ENCODE data around the gene CCNB2. TPM values are rescaled to one million over a fixed set of nuclear protein-coding genes. Genes with fewer than 3 reads are reported as not detected.
"Not testable (repeated sequence)": the region's sequence is repeated elsewhere in the genome, so short reads cannot be mapped to it uniquely, and the experiment has no call there.

The CCNB2 gene
- 307 TPM in 2 replicates for total RNA-seq (2014; rRNA removed; shearing (Covaris generic))

GRCh38 chr15:59104912-59105732, at the start of gene CCNB2:
TSS of gene CCNB2 (plus strand) at chr15:59105146. CDS start at chr15:59105269, 123 bp downstream.
- DNase-seq (ENCODE audit: low read depth) = peak; percentile 97

DNA sequence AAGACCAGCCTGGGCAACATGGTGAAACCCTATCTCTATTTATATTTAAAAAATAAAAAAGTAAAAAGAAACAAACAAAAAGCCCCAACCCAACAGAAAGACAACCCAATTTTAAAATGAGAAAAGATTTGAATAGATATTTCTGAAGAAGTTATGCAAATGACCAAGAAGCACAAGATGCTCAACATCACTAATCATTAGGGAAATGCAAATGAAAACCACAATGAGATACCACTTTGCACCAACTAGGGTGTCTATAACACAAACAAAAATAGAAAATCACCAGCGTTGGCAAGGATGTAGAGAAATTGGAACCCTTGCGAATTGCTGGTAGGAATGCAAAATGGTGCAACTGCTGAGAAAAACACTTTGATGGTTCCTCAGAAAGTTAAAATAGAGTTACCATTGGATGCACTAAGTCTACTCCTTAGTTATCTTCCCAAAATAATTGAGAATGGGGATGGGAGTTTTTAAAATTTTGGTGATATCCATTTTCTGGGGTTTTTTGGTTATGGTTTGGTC, 45.8 kb upstream of the CCNB2 start:
- DNase-seq (ENCODE audit: low read depth) = no peak

- DNase-seq (ENCODE audit: low read depth) = no peak
Observed at GRCh38 chr15:59060348-59060747, 44.6 kb upstream of the CCNB2 start.

DNA sequence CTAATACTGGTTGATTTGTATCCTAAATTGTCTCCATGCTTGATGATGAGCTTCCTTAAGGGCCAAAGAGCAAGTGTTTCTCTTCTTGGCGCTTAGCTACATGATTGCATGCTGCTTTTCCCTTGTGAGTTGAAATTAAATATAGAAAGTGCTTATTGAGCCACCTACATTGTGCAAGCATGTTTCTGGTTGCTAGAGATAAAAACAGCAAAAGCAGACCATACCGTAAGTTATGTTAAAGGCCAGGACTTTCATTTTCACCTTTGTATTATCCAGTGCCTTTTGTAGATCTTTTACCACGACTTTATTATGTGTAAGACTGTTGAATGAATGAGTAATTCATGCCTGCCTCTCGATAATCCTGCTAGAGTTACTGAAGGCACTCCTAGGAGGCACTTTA, 41.9 kb upstream of the CCNB2 start:
- no peak for DNase-seq (ENCODE audit: low read depth)

- DNase-seq (ENCODE audit: low read depth) = no peak
Observed at GRCh38 chr15:59069430-59069829, 35.5 kb upstream of the CCNB2 start.

DNA sequence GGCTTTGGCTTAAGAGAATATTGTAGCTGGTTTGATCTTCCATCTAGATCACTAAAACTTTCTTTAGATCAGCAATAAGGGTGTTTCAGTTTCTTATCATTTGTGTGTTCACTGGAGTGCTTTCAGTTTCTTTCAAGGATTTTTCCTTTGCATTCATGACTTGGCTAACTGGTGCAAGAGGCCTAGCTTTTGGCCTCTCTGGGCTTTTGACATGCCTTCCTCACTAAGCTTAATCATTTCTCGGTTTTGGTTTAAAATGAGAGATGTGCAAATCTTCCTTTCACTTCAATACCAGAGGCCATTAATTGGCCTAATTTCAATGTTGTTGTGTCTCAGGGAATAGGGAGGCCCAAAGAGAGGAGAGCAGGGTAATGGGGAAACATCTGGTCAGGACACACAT, 30.3 kb upstream of the CCNB2 start:
- no peak for DNase-seq (ENCODE audit: low read depth)

- no peak for DNase-seq (ENCODE audit: low read depth)
Observed at GRCh38 chr15:59087731-59088130, 17.2 kb upstream of the CCNB2 start.

DNA sequence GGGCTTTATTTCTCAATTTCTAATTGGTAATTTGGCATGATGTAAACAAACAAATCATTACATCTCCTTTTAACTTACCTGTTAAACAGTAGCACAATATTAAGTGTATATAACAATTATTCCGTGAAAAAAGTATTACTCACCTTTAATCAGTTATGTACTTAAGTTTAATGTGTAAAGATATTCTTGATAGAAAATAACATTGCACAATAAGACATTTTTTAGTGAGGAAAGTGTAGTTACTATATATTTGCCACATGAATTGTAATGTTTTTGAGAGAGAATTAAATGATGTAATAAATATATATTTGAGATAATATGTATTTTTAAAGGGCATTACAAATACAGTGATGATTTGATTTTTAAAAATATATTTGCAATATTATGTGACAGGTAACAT, 10.9 kb upstream of the CCNB2 start:
- no peak for DNase-seq (ENCODE audit: low read depth)

DNA sequence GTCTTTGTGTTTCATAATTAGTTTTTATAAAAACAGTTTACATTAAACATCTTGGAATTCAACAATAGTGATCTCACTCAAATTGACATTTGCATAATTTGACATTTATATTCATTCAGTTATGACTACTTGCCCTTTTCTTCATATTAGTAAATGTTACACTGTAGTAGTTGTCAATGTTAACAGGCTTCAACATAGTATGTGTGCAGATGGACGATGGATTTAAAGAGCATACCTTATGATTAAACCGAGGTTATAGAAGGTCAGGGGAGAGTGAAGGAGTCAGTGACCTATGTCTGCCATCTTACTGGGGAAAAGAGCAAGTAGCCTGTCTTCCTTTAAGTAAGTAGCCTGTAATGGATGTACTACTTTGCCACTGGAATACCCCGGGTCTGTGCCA, 8.5 kb upstream of the CCNB2 start:
- no peak for DNase-seq (ENCODE audit: low read depth)

GRCh38 chr15:59099162-59099685, 5.7 kb upstream of the CCNB2 start:
- DNase-seq (ENCODE audit: low read depth) = no peak

GRCh38 chr15:59104602-59104911, 389 bp upstream of the CCNB2 start:
- DNase-seq (ENCODE audit: low read depth) = no peak

- DNase-seq (ENCODE audit: low read depth) = peak; percentile 6
Observed at GRCh38 chr15:59105854-59106253, 908 bp downstream of the CCNB2 start.

DNA sequence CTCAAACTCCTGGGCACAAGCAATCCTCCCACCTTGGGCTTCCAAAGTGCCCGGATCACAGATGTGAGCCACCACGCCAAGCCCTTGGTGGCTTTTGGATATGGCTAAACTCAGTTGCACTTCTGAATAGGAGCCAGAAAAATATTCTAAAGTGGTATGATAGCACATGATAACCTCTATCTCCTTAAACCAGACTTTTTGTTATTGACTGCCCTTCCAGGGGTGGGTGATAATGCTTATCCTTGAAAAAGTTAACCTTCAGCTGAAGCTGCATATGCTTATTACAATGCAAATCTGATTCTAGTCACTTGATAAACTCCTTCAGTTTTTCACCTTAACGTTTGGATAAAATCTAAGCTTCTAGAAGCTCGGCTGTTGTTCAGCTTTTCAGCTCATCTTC, 6.3 kb downstream of the CCNB2 start:
- DNase-seq (ENCODE audit: low read depth) = no peak

DNA sequence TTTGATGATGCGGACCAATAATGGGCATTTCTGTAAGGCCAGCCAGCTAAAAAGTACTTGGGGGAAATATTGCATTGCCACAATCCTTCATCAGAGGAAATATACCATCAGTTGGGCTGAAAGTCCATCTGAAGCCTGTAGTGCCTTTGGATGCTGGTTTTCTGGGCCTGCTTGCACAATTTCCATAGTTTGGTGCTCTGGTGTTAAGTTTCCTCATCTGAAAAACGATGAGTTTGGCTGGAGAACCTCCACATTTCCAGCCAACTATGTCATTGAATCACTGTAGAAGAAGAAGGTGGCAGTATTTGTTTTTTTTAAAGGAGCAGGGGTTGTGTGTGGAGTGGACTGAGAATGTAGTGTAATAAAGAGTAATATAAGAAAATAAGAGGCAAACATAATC, 10.1 kb downstream of the CCNB2 start:
- no peak for DNase-seq (ENCODE audit: low read depth)

DNA sequence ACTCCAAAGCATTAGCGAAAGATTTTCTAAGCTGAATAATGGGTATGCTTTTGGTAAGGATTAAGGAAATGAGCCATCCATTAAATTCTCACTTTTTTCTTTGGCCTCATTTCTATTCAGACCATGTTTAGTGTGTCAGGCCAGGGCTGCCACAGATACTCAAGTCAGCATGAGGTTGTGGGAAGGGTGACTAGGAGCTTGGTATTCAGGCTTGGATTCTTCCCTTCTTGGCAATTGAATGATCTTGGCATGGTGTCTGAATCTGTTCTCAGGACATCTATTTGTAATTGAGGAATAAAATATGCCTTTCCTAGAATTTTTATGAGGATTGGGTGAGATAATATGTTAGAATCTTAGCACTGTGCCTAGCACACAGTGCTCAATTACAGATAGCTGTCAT, 11.2 kb downstream of the CCNB2 start:
- no peak for DNase-seq (ENCODE audit: low read depth)

GRCh38 chr15:59116771-59117170, 11.8 kb downstream of the CCNB2 start:
- DNase-seq (ENCODE audit: low read depth) = no peak

DNA sequence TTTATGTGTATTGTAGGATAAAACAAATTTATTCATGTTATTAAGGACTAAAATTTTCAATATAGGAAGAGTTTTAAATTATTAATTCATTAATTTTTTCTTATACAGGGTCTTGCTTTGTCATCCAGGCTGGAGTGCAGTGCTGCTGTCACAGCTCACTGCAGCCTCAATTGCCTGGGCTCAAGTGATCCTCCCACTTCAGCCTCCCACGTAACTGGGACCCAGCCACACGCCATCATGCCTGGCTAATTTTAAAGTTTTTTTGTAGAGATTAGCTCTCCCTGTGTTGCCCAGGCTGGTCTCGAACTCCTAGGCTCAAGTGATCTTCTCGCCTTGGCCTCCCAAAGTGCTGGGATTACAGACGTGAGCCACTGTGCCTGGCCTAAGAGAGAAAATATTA, 14.7 kb downstream of the CCNB2 start:
- no peak for DNase-seq (ENCODE audit: low read depth)

DNA sequence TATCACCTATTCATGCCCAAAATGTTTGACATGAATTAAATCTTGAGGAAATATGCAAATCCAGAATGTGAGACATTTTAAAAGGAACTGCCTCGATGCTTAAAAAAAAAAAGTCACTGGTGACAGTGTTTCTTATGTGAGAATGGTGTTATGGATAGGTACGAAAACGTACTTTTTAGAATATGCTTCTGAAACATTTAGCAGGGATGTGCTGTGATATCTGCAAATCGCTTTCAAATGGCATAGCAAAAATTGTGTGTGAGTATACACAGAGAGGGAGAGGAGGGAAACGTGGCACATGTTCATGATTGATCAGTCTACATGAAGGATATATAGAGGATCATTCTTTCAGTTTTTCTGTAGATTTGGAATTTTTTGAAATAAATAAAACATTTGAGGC, 16.0 kb downstream of the CCNB2 start:
- DNase-seq (ENCODE audit: low read depth) = no peak

- no peak for DNase-seq (ENCODE audit: low read depth)
Observed at GRCh38 chr15:59124261-59124660, 19.3 kb downstream of the CCNB2 start.

DNA sequence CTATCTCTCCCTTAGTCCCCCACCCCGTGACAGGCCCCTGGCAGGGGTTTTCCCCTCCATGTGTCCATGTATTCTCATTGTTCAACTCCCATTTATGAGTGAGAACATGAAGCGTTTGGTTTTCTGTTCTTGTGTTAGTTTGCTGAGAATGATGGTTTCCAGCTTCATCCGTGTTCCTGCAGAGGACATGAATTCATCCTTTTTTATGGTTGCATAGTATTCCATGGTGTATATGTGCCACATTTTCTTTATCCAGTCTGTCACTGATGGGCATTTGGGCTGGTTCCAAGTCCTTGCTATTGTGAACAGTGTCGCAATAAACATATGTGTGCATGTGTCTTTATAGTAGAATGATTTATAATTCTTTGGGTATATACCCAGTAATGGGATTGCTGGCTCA, 20.7 kb downstream of the CCNB2 start:
- DNase-seq (ENCODE audit: low read depth) = not testable (repeated sequence)

- DNase-seq (ENCODE audit: low read depth) = not testable (repeated sequence)
Observed at GRCh38 chr15:59127255-59127654, 22.3 kb downstream of the CCNB2 start.

DNA sequence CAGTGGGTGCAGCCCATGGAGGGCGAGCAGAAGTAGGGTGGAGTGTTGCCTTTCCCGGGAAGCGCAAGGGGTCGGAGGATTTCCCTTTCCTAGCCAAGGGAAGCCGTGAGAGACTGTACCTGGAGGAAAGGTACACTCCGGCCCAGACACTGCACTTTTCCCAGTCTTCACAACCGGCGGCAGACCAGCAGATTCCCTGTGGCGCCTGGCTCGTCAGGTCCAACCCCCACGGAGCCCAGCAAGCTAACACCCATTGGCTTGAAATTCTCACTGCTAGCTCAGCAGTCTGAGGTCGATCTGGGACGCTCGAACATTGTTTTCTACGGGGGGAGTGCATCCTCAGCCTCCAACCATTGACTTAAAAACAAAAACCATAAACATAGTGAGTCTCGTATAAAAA, 26.5 kb downstream of the CCNB2 start:
- no peak for DNase-seq (ENCODE audit: low read depth)

GRCh38 chr15:59131969-59132562, 27.1 kb downstream of the CCNB2 start:
- DNase-seq (ENCODE audit: low read depth) = no peak

All from RPMI7951 (cell line).